H7 (cell line): ENCODE data around the gene CNTN4. TPM values are rescaled to one million over a fixed set of nuclear protein-coding genes. Genes with fewer than 3 reads are reported as not detected.

Experiments
- DNase-seq: peaks from one replicate; pipeline ENCODE4 v3.0.0; 2012
- H3K27me3 ChIP-seq: 2 replicates; pipeline ENCODE4 v1.6.0; 2011; ENCODE audit warnings: mild to moderate bottlenecking, low read length; ENCODE audit not compliant: control insufficient read depth, insufficient read depth
- H3K36me3 ChIP-seq: replicated peaks from 2 replicates; pipeline ENCODE4 v1.5.1; 2011; ENCODE audit warnings: low read length; ENCODE audit not compliant: control insufficient read depth, insufficient read depth
- H3K4me3 ChIP-seq: 2 replicates; pipeline ENCODE4 v1.5.1; 2011; ENCODE audit warnings: low read depth, mild to moderate bottlenecking, control low read depth, low read length, moderate library complexity; ENCODE audit not compliant: insufficient read depth
- total RNA-seq: library from RNA; depleted of rRNA; stranded (reverse); fragments of >200 nt; shearing (Covaris generic); gene quantifications from 2 replicates; pipeline ENCODE4 v1.2.3, GENCODE V29; 2014

CNTN4 gene
- total RNA-seq, 1 experiment from 2014 or later = 2.3 TPM

DNA sequence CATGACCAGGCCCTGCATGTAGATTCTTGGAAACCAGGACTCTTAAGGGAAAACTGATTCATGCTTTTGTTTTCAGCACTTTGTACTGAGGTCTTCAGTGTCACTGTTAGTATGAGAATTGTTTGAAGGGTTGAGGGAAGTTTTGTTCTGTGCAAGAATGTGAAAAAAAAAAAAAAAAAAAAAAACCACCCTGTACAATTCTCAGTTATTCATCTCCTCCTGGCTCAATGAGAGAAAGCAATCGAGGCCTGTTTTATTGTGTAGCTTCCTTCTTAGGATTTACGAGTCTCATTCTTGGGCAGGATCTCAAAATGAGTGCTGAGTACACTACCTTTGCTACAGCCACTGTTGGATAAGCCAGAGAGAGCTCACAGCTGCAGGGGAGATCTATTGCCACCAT lies 469.5 kb downstream of the CNTN4 start:
- no peak overlapping the region for H3K4me3 ChIP-seq
- no peaks in the 10 kb centered on the region for H3K27me3 ChIP-seq
- no peaks in the 10 kb centered on the region for H3K36me3 ChIP-seq
- no peak for DNase-seq

DNA sequence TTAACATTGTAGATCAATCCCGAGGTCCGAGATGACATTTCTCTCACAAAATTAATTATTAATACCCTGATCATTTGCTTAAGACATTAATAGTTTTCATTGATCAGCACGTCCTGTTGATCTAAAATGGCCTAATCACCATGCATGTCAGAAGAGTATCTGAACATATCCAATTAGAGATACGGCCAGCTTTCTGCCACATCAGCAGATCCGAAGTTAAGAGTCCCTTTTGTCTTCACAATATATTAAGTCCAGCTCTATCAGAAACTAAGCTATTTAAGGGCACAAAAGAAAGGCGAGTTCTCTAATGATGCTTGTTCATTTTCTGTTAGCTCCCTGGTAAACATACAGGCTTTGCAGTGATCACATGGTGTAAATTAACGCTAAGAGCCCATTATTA lies 470.3 kb downstream of the CNTN4 start:
- no peak for DNase-seq
- no peaks in the 10 kb centered on the region for H3K27me3 ChIP-seq
- H3K4me3 ChIP-seq = no peak overlapping the region
- no peaks in the 10 kb centered on the region for H3K36me3 ChIP-seq

DNA sequence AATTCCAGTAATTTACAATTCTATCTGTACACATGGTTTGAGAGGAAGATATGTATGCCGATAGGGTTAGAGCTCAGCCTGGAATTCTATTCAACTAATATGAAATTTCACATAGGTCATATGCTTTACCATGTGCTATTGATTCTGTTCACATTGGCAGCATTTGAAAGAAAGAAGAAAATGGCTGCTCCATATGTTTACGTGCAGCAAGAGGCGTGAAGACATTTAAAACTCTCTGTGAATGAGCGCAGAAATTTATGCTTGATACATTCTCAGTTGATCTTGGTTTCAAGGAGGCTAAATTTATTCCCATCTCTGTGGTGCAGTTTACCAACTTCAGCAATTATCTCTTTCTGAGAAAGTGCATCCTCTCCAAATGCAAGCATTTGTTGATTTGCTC lies 478.9 kb downstream of the CNTN4 start:
- Histone ChIP-seq H3K36me3 (no peaks in the 10 kb centered on the region), H3K4me3 (no peak overlapping the region), H3K27me3 (no peaks in the 10 kb centered on the region)
- DNase-seq = no peak

DNA sequence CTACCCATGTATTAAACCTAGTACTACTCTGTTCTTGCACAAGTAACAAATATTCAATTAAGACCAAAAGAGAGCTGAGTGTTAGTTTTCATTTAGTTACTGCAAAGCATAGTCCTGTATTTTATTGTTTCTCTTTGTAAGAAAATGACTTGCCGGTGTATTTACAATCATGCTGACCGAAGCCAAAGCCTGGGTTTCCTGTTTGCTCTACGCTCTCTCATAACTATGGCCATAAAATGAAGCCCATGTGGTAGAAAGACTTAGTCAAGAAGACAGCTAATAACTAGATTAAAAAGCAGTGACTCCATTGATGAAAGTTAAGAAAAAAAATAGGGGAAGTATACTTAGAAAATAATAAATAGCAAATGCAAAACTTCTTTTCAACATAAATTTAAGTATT lies 479.9 kb downstream of the CNTN4 start:
- Histone ChIP-seq H3K4me3 (no peak overlapping the region), H3K36me3 (no peaks in the 10 kb centered on the region), H3K27me3 (no peaks in the 10 kb centered on the region)
- no peak for DNase-seq

DNA sequence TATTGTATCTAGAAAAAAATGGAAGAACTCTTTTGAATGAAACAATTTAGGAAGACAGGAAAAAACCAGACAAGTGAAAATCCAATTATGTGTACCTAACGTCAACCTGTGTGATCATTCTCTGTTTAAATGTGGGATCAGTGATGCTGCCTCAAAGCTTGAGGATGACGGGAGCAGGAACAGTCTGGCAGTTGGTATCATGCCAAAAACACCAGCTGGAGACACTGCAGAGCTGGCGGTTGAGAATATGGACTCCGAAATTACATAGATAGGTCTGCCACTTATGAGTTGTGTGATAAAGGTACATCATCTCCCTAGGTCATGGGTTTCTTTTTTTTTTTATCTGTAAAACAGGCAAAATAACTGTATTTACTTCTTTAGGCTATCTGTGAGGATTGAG lies 480.5 kb downstream of the CNTN4 start:
- no peak for DNase-seq
- Histone ChIP-seq H3K36me3 (no peaks in the 10 kb centered on the region), H3K27me3 (no peaks in the 10 kb centered on the region), H3K4me3 (no peak overlapping the region)

DNA sequence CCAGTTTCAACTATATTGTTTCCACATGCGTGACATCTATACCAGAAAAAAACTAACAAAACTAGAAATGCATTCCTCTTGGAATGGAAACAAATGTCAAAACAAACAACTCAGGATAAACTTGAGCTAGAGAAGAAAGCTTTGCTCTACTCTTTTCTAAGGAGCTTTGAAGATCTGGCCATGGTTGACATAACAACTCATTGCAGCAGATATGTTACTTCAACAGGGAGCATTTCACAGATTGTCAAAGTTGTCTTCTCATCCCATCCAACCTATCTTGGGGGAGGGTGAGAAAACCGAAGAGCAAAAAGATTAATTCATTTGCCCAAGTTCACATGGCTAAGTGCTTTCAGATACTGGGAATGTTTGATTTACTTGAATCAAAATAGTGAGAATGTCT lies 484.4 kb downstream of the CNTN4 start:
- no peak for DNase-seq
- Histone ChIP-seq H3K27me3 (no peaks in the 10 kb centered on the region), H3K36me3 (no peaks in the 10 kb centered on the region), H3K4me3 (no peak overlapping the region)

DNA sequence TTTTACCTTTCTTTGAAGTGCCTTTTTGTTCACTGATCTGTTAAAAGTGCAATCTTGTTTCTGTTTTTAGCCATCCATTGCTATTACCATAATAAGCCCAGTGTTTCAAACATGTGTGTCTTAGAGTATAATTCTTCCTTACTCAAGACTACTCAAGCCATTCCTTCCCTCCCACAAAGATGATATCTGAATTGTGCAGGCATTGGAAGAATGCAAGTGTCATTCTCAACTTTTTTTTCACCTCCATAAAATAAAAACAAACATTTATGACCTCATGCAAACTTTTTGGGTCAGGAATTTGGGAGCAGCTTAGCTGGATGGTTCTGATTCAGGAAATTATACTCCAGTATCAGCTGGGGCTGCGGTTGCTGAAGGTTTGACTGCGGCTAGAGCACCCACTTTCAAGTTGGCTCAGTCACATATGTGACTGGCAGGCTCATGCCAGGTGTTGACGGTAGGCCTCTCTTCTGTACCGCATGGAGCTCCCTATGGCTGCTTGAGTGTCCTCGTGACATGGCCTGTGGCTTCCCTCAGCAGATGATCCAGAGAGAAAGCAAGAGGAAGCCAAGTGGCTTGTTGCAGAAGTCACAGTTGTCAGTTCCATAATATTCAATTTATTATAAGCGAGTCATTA lies 490.8 kb downstream of the CNTN4 start:
- H3K4me3 ChIP-seq = no peak overlapping the region
- no peaks in the 10 kb centered on the region for H3K27me3 ChIP-seq
- no peak for DNase-seq
- no peaks in the 10 kb centered on the region for H3K36me3 ChIP-seq

DNA sequence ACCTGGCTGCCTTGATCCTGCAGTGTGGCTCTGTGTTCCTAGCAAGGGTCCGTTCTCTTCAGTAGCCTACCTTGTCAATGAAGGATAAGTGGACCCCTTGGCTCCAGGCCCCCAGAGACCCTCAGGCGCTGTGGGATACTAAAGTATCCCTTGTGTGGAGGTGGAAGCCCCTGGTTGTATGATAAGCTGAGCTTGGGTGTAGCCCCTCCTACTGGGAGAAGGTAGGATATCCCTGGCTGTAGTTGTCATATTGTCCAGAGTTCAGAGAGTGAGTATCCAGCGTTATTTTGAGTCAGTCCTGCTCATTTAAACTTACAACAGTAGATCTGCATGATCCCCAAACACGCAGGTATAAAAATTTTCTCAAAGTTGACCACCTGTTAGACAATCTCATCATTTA lies 496.8 kb downstream of the CNTN4 start:
- Histone ChIP-seq H3K27me3 (no peaks in the 10 kb centered on the region), H3K36me3 (no peaks in the 10 kb centered on the region), H3K4me3 (no peak overlapping the region)
- peak; percentile 24 for DNase-seq

DNA sequence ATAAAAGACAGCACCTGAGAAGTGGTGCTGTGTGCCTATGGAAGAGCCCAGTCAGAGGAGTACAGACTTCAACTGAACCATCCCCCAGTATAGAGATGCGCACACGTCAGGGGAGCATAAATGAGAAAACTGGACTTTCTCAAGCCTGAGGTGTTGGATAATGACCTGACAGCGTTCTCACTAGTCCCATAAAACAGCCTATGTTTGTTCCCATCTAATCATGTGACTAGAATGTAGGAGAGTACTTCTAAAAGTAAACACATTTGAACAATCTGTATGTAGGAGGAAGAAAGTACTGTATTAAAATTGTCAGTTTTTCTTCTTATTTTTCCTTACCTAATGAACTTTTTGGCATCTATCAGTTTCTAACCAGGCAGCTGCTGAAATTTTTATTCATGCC lies 498.9 kb downstream of the CNTN4 start:
- DNase-seq = no peak
- H3K36me3 ChIP-seq = no peaks in the 10 kb centered on the region
- no peak overlapping the region for H3K4me3 ChIP-seq
- H3K27me3 ChIP-seq = no peaks in the 10 kb centered on the region

DNA sequence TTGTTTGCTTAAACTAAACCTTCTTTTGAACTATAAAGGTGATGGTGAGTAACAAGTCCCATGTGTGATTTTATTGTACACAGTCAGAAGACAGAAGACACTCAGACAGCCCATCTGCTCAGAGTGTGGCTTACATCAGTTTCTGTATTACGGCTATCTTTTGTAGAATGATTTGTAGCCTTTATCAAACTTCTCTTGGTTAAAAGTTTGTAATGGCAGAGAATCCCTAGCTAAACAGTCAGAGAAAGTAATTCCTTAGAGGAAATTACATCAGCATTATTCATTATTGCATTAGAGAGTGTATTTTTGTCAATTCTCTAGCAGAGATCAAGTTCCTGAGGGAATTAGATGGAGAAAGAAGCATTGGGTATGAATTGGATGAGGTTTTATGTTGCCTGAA lies 500.8 kb downstream of the CNTN4 start:
- Histone ChIP-seq H3K27me3 (no peaks in the 10 kb centered on the region), H3K4me3 (no peak overlapping the region), H3K36me3 (no peaks in the 10 kb centered on the region)
- no peak for DNase-seq

DNA sequence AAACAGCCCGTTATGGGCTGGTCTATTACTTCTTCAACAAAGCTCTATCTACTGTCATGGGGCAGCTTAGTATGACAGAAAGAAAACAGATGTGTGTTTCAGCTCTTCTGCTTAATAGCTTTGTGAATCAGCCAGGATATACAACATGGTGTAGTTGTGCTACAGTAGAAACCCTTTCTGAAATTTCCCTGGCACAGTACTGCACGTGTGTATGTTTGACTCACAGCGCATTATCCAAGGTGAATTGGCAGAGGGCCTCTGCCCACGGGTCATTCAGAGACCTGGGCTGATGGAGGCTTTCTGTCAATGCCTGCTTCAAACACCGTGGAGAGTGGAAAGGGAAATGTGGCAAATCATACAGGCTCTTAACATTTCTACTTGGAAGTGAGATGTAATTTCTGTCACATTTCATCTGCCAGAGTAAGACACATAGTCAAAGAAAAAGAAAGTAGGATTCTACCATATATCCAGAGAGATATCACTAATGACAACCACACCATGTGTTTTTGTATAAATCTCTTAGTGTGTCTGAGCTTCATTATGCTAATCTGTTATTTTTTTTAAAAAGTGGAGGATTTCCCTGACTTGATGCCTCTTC lies 505.1 kb downstream of the CNTN4 start:
- Histone ChIP-seq H3K27me3 (no peaks in the 10 kb centered on the region), H3K4me3 (no peak overlapping the region), H3K36me3 (no peaks in the 10 kb centered on the region)
- no peak for DNase-seq

DNA sequence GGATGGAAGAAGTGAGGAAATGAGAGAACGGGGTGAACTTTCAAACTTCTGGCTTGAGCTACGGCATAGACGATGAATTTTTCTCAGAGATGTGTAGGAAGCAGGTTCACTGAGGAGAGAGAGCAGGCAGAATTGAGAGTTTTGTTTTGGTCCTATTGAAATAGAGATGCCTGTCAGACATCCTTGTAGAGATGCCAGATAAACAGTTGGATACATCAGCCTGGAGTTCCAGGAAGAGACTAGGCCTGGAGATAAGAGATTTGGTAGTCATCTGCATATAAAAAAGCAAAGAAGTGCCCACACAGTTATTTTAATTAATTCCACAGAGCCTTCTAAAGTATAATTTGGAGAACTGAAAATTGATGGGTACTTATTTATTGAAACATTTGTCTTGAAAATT lies 515.9 kb downstream of the CNTN4 start:
- Histone ChIP-seq H3K27me3 (no peaks in the 10 kb centered on the region), H3K4me3 (no peak overlapping the region), H3K36me3 (no peaks in the 10 kb centered on the region)
- DNase-seq = no peak

DNA sequence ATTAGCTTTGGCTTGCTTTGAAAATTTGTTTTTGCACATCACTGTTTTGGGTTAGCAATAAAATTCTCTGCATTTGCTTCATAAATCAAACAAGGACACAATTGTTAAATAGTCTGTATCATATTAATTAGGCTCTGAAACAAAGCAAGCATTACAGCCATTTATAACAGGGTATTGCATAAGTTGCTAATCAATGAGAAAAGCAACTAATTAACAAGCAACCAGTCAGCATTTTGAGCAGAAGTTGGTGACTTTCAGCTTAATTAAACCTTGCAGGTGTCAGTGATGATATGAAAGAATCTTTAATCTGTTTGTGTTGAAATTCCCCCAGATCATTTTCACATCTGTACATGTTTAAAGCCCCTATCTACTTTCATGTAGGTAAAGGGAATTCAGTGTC lies 516.4 kb downstream of the CNTN4 start:
- Histone ChIP-seq H3K4me3 (no peak overlapping the region), H3K27me3 (no peaks in the 10 kb centered on the region), H3K36me3 (no peaks in the 10 kb centered on the region)
- no peak for DNase-seq

DNA sequence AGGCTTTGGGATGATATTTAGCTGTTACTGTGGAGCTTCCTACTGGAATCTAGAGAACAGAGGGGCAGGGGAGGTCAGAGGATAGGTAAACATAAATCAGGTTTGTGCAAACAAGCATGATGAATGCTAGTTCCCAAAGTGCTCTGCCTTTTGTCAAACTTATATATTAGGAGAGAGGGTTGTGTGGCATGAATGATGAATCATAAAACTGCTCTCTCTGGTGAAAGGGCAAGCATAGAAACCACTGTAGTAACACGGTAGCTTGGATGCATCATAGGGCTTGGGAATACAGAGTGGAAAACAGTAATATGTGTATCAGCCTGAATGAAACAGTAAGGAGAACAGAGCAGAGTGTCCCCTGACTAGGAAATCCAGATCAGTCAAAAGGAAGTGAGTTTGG lies 524.8 kb downstream of the CNTN4 start:
- no peak for DNase-seq
- Histone ChIP-seq H3K4me3 (no peak overlapping the region), H3K27me3 (no peaks in the 10 kb centered on the region), H3K36me3 (no peaks in the 10 kb centered on the region)

DNA sequence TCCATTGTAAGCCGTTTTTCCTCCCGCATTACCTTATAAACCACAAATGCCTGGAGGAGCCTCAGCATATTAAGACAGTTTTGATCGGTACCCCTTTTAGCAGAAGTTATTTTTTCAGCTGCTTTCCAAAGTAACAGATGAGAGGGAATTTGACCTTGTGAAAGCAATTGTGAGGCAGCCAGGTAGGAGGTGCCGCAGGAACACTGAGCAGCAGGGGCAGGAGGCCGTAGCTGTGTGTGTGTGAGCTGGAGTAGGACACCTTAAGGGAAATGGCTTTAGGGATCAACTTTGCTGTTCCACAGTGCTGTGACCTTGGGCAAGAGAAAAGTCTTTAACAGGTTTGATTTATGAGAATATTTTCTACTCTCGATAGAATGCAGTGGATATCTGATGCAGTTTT lies 529.5 kb downstream of the CNTN4 start:
- Histone ChIP-seq H3K36me3 (no peaks in the 10 kb centered on the region), H3K27me3 (no peaks in the 10 kb centered on the region), H3K4me3 (no peak overlapping the region)
- DNase-seq = peak; percentile 32

DNA sequence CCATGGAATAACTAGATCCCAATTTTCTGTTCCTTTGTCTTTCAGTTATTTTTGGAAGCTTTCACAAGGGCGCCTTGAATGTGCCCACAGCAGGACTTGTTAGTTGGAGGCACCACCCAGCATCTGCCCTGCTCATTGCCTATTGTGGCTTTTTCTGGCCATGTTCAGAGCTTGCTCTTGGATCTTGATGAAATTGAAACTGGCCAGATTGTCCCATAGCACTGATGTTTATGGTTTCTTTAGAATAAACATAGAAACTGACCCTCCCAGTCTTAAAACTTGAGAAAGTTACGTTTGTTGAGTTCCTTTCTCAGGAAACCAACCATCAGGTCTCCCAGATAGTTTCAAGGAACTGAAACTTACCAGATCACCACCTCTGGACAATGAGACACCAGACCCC lies 536.8 kb downstream of the CNTN4 start:
- Histone ChIP-seq H3K36me3 (no peaks in the 10 kb centered on the region), H3K27me3 (no peaks in the 10 kb centered on the region), H3K4me3 (no peak overlapping the region)
- no peak for DNase-seq
